OCI-LY7 (cell line): ENCODE data around the gene WNT9B. TPM values are rescaled to one million over a fixed set of nuclear protein-coding genes. Genes with fewer than 3 reads are reported as not detected.

Source experiments
- BruUV-seq: library from RNA; stranded (reverse); fragments of 400-500 nt; replicated peaks from 2 replicates; lab custom pipeline; 2021; lab: Mats Ljungman, UMichigan
- CTCF ChIA-PET: fragments of 300-600 bp; sonication (Branson Sonifier 250); formaldehyde crosslinking; loops from one replicate; lab custom pipeline; 2022; ENCODE audit warnings: antibody characterized with exemption; ENCODE audit not compliant: unreplicated experiment; lab: Charles Lee
- POLR2A ChIA-PET: fragments of 300-600 bp; sonication (Branson Sonifier 250); formaldehyde crosslinking; loops from one replicate; lab custom pipeline; 2022; ENCODE audit warnings: antibody characterized with exemption; lab: Charles Lee
- DNase-seq: peaks from one replicate; pipeline ENCODE4 v3.0.0-alpha.2; 2015; ENCODE audit warnings: low spot score
- H2AFZ ChIP-seq: fragments of 200-600 bp; sonication (generic), shearing (Covaris generic); 2 replicates; pipeline ENCODE4 v1.6.1; 2014; ENCODE audit warnings: mild to moderate bottlenecking, antibody characterized with exemption, low read length, moderate library complexity
- H3K27ac ChIP-seq: fragments of 200-600 bp; sonication (generic); 2 replicates; pipeline ENCODE4 v1.5.1; 2014; ENCODE audit warnings: mixed run types, low read depth, mild to moderate bottlenecking, moderate library complexity, low read length, inconsistent platforms; ENCODE audit not compliant: poor library complexity, severe bottlenecking
- H3K36me3 ChIP-seq: fragments of 200-600 bp; sonication (generic); 2 replicates; pipeline ENCODE4 v1.6.1; 2014; ENCODE audit warnings: mild to moderate bottlenecking, antibody characterized with exemption, low read length, moderate library complexity, mixed read lengths; ENCODE audit not compliant: insufficient read depth
- H3K4me1 ChIP-seq: fragments of 200-600 bp; sonication (generic); 2 replicates; pipeline ENCODE4 v1.5.1; 2014; ENCODE audit warnings: mild to moderate bottlenecking, low read length; ENCODE audit not compliant: insufficient read depth, poor library complexity, severe bottlenecking
- H3K4me2 ChIP-seq: fragments of 200-600 bp; sonication (generic); 2 replicates; pipeline ENCODE4 v1.6.1; 2014; ENCODE audit warnings: mild to moderate bottlenecking, low read length
- H3K4me3 ChIP-seq: fragments of 200-600 bp; sonication (generic); 2 replicates; pipeline ENCODE4 v1.5.1; 2014; ENCODE audit warnings: mild to moderate bottlenecking, low read depth, low read length; ENCODE audit not compliant: poor library complexity, severe bottlenecking
- H3K79me2 ChIP-seq: fragments of 200-600 bp; sonication (generic); 2 replicates; pipeline ENCODE4 v1.6.1; 2016; ENCODE audit warnings: low read depth, mild to moderate bottlenecking, low read length, moderate library complexity, mixed read lengths; ENCODE audit not compliant: insufficient read depth
- H3K9me2 ChIP-seq: fragments of 200-600 bp; sonication (generic); 2 replicates; pipeline ENCODE4 v1.6.1; 2016; ENCODE audit warnings: mild to moderate bottlenecking, low read length, mixed read lengths; ENCODE audit not compliant: insufficient read depth
- H3K9me3 ChIP-seq: fragments of 200-600 bp; sonication (generic); 2 replicates; pipeline ENCODE4 v1.6.1; 2014; ENCODE audit warnings: mild to moderate bottlenecking, mixed run types, low read length, mixed read lengths
- H4K20me1 ChIP-seq: fragments of 200-600 bp; sonication (generic); 2 replicates; pipeline ENCODE4 v1.6.1; 2014; ENCODE audit warnings: mild to moderate bottlenecking, antibody characterized with exemption, low read length, moderate library complexity, mixed read lengths; ENCODE audit not compliant: insufficient read depth
- CTCF ChIP-seq: fragments of 200-600 bp; sonication (generic); conservative IDR thresholded peaks from 2 replicates; pipeline ENCODE4 v1.5.1; 2014; ENCODE audit warnings: mild to moderate bottlenecking, antibody characterized with exemption, low read length, moderate library complexity, mixed read lengths
- EZH2phosphoT487 ChIP-seq: fragments of 200-600 bp; sonication (generic); IDR thresholded peaks from 2 replicates; pipeline ENCODE4 v1.6.1; 2018; ENCODE audit warnings: low read depth, borderline replicate concordance, mild to moderate bottlenecking, mixed run types, antibody characterized with exemption, low read length, moderate library complexity, mixed read lengths
- intact Hi-C: fragments of 100-400 bp; cut with micrococcal nuclease; formaldehyde crosslinking; loops from one replicate; pipeline ENCODE4 v1.10.0; 2022; ENCODE audit not compliant: unreplicated experiment
- total RNA-seq, 2 experiments: library from RNA; depleted of rRNA in 1 of 2; stranded (reverse); fragments of >200 nt in 1 of 2; shearing (Covaris generic) in 1 of 2; gene quantifications; 2 replicates each; pipeline ENCODE4 v1.2.3, GENCODE V29; 2014 to 2022

Gene WNT9B
- total RNA-seq, 2 experiments from 2014 or later = not detected

DNA sequence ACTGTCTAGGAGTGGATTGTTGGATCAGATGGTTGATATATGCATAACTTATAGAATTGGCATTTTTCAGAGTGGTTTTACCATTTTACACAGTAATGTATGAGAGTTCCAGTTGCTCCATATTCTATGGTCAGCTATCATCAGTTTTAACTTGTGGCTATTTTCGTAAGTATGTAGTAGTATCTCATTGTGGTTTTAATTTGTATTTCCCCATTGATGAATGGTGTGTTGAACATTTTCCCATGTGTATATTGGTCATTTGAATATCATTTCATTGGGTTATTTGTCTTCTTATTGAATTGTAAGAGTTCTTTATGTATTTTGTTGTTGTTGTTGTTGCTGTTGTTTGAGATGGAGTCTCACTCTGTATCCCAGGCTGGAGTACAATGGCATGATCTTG is 6.2 kb downstream of the WNT9B start:
- H3K79me2 ChIP-seq = no peaks in the 10 kb centered on the region
- DNase-seq = no peak
- H2AFZ ChIP-seq = no peak overlapping the region
- no peak overlapping the region for H3K4me3 ChIP-seq
- BruUV-seq = no TSS peak
- intact Hi-C loops = no loop called here
- ChIA-PET CTCF (no interaction called here), POLR2A (interaction anchor here (0.6 kb wide), 1 partner anchor 1285 kb away, joined by 3 read pairs; no protein-coding TSS in a partner anchor)
- no peaks in the 10 kb centered on the region for H3K4me1 ChIP-seq
- H3K4me2 ChIP-seq = no peak overlapping the region
- no peak for TF ChIP-seq CTCF
- TF ChIP-seq EZH2phosphoT487 = no peak
- H3K9me3 ChIP-seq = no peaks in the 10 kb centered on the region
- no peaks in the 10 kb centered on the region for H3K9me2 ChIP-seq
- H4K20me1 ChIP-seq = no peaks in the 10 kb centered on the region
- no peaks in the 10 kb centered on the region for H3K36me3 ChIP-seq
- no peak overlapping the region for H3K27ac ChIP-seq

- H2AFZ ChIP-seq = no peak overlapping the region
- no peaks in the 10 kb centered on the region for H3K4me1 ChIP-seq
- no peak overlapping the region for H3K27ac ChIP-seq
- H4K20me1 ChIP-seq = no peaks in the 10 kb centered on the region
- no peak overlapping the region for H3K4me3 ChIP-seq
- BruUV-seq = no TSS peak
- TF ChIP-seq CTCF = no peak
- no peak for TF ChIP-seq EZH2phosphoT487
- H3K79me2 ChIP-seq = no peaks in the 10 kb centered on the region
- no peaks in the 10 kb centered on the region for H3K36me3 ChIP-seq
- no peaks in the 10 kb centered on the region for H3K9me3 ChIP-seq
- ChIA-PET CTCF (no interaction called here), POLR2A (no interaction called here)
- intact Hi-C loops = no loop called here
- no peak overlapping the region for H3K4me2 ChIP-seq
- H3K9me2 ChIP-seq = no peaks in the 10 kb centered on the region
- no peak for DNase-seq
These were observed 8.6 kb downstream of the WNT9B start for GRCh38 chr17:46859996-46860395.

GRCh38 chr17:46862949-46863348 is 11.6 kb downstream of the WNT9B start:
- H4K20me1 ChIP-seq = no peaks in the 10 kb centered on the region
- H3K9me2 ChIP-seq = no peaks in the 10 kb centered on the region
- no TSS peak for BruUV-seq
- no peaks in the 10 kb centered on the region for H3K79me2 ChIP-seq
- H3K4me2 ChIP-seq = no peak overlapping the region
- CTCF ChIA-PET = no interaction called here
- no peak for DNase-seq
- H3K36me3 ChIP-seq = no peaks in the 10 kb centered on the region
- H3K27ac ChIP-seq = no peak overlapping the region
- H3K9me3 ChIP-seq = no peaks in the 10 kb centered on the region
- H3K4me1 ChIP-seq = no peaks in the 10 kb centered on the region
- H3K4me3 ChIP-seq = no peak overlapping the region
- intact Hi-C loops = no loop called here
- POLR2A ChIA-PET = no interaction called here
- H2AFZ ChIP-seq = no peak overlapping the region
- TF ChIP-seq CTCF (no peak), EZH2phosphoT487 (no peak)
